Measurements from ENCODE around the gene PEX5L. TPM values are rescaled to one million over a fixed set of nuclear protein-coding genes. Genes with fewer than 3 reads are reported as not detected.

The PEX5L gene
- total RNA-seq, 1 donor from 2014 or later, result 0.67 TPM

- H3K36me3 Mint-ChIP-seq (ENCODE audit: low read depth), result no peaks in the 10 kb centered on the region
- H3K27me3 Mint-ChIP-seq (ENCODE audit: insufficient read depth), result peaks cover 5% of the 10 kb centered on the region
- intact Hi-C loops (cut with micrococcal nuclease), result no loop called here
- H3K4me3 Mint-ChIP-seq, result no peak overlapping the region
- H3K9me3 Mint-ChIP-seq, result no peaks in the 10 kb centered on the region
- DNase-seq (ENCODE audit: low spot score), result no peak
- H3K4me1 Mint-ChIP-seq (ENCODE audit: low read depth), result no peaks in the 10 kb centered on the region
- no peak overlapping the region for H3K27ac Mint-ChIP-seq
Measured at GRCh38 chr3:179832333-179832854, 204.3 kb downstream of the PEX5L start.

- peaks cover 7% of the 10 kb centered on the region for H3K27me3 Mint-ChIP-seq (ENCODE audit: insufficient read depth)
- intact Hi-C loops (cut with micrococcal nuclease), result no loop called here
Measured at GRCh38 chr3:179829401-179829800, 207.3 kb downstream of the PEX5L start.

GRCh38 chr3:179828738-179829137 lies 208.0 kb downstream of the PEX5L start:
- H3K36me3 Mint-ChIP-seq (ENCODE audit: low read depth), result no peaks in the 10 kb centered on the region
- no peak overlapping the region for H3K4me3 Mint-ChIP-seq
- no peaks in the 10 kb centered on the region for H3K4me1 Mint-ChIP-seq (ENCODE audit: low read depth)
- H3K9me3 Mint-ChIP-seq, result no peaks in the 10 kb centered on the region
- H3K27ac Mint-ChIP-seq, result no peak overlapping the region
- DNase-seq (ENCODE audit: low spot score), result no peak
- intact Hi-C loops (cut with micrococcal nuclease), result no loop called here
- H3K27me3 Mint-ChIP-seq (ENCODE audit: insufficient read depth), result peaks cover 7% of the 10 kb centered on the region

More at GRCh38 chr3:179829401-179829800, 207.3 kb downstream of the PEX5L start:
- Mint-ChIP-seq H3K36me3 (ENCODE audit: low read depth) (no peaks in the 10 kb centered on the region), H3K4me3 (no peak overlapping the region), H3K4me1 (ENCODE audit: low read depth) (no peaks in the 10 kb centered on the region), H3K27ac (no peak overlapping the region), H3K9me3 (no peaks in the 10 kb centered on the region)
- DNase-seq (ENCODE audit: low spot score), result no peak

DNA sequence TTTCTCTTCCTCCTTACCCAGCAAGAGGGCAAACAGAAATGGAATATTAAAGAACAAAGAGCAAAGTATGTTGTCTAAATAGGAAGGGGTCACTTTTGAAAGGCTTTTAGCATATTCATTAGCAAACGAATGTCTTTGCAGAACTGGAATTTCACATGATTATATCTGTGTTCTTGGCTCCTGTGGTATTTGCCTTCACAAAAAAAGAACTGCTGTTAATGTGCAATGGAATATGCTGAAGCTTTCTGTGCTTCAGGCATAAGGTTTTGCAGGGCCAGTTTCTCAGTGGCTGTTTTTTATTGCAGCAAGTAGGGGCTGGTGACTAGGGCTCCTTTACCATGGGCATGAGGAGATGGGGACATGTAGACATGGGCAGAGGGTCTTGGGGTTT lies 210.5 kb downstream of the PEX5L start:
- H3K4me3 Mint-ChIP-seq, result no peak overlapping the region
- H3K9me3 Mint-ChIP-seq, result no peaks in the 10 kb centered on the region
- H3K36me3 Mint-ChIP-seq (ENCODE audit: low read depth), result no peaks in the 10 kb centered on the region

GRCh38 chr3:179825527-179826246 lies 211.1 kb downstream of the PEX5L start:
- Mint-ChIP-seq H3K4me3 (no peak overlapping the region), H3K27me3 (ENCODE audit: insufficient read depth) (peaks cover 9% of the 10 kb centered on the region), H3K36me3 (ENCODE audit: low read depth) (no peaks in the 10 kb centered on the region), H3K9me3 (no peaks in the 10 kb centered on the region), H3K27ac (no peak overlapping the region), H3K4me1 (ENCODE audit: low read depth) (no peaks in the 10 kb centered on the region)
- DNase-seq (ENCODE audit: low spot score), result no peak
- intact Hi-C loops (cut with micrococcal nuclease), result no loop called here

More for the DNA sequence above, 210.5 kb downstream of the PEX5L start:
- Mint-ChIP-seq H3K4me1 (ENCODE audit: low read depth) (no peaks in the 10 kb centered on the region), H3K27ac (no peak overlapping the region), H3K27me3 (ENCODE audit: insufficient read depth) (peaks cover 9% of the 10 kb centered on the region)
- DNase-seq (ENCODE audit: low spot score), result no peak
- intact Hi-C loops (cut with micrococcal nuclease), result no loop called here

- Mint-ChIP-seq H3K9me3 (no peaks in the 10 kb centered on the region), H3K27ac (no peak overlapping the region), H3K27me3 (ENCODE audit: insufficient read depth) (peaks cover 4% of the 10 kb centered on the region), H3K4me1 (ENCODE audit: low read depth) (no peaks in the 10 kb centered on the region), H3K4me3 (no peak overlapping the region), H3K36me3 (ENCODE audit: low read depth) (no peaks in the 10 kb centered on the region)
- DNase-seq (ENCODE audit: low spot score), result no peak
- intact Hi-C loops (cut with micrococcal nuclease), result no loop called here
Measured at GRCh38 chr3:179822296-179822695, 214.4 kb downstream of the PEX5L start.

DNA sequence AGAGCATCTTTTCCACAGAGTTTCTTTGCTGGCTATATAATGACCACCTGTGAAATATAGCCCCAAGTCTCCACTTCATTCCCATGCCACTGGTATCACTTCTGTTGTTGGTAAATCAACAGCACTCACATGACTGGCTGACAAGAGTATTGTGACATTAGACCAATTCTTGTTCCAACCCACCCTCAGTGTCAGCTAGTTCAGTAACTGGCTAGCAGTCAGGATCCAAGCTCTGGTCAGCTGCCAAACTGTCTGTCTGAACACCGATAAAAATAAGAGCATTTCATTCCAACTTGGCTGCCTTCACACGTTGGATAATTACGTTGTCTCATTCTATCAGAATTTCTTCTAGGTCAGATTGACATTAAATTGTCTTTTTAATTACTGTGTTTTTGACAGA lies 217.4 kb downstream of the PEX5L start:
- intact Hi-C loops (cut with micrococcal nuclease), result loop anchor here (10.0 kb wide), 1 partner anchor 215 kb away; the partner anchor contains the start of gene PEX5L
- Mint-ChIP-seq H3K27me3 (ENCODE audit: insufficient read depth) (peaks cover 2% of the 10 kb centered on the region), H3K36me3 (ENCODE audit: low read depth) (no peaks in the 10 kb centered on the region), H3K4me3 (no peak overlapping the region), H3K4me1 (ENCODE audit: low read depth) (no peaks in the 10 kb centered on the region), H3K9me3 (no peaks in the 10 kb centered on the region), H3K27ac (no peak overlapping the region)
- DNase-seq (ENCODE audit: low spot score), result no peak

GRCh38 chr3:179812096-179812382 lies 224.7 kb downstream of the PEX5L start:
- no peaks in the 10 kb centered on the region for H3K9me3 Mint-ChIP-seq
- H3K4me3 Mint-ChIP-seq, result no peak overlapping the region
- no peak overlapping the region for H3K27ac Mint-ChIP-seq

DNA sequence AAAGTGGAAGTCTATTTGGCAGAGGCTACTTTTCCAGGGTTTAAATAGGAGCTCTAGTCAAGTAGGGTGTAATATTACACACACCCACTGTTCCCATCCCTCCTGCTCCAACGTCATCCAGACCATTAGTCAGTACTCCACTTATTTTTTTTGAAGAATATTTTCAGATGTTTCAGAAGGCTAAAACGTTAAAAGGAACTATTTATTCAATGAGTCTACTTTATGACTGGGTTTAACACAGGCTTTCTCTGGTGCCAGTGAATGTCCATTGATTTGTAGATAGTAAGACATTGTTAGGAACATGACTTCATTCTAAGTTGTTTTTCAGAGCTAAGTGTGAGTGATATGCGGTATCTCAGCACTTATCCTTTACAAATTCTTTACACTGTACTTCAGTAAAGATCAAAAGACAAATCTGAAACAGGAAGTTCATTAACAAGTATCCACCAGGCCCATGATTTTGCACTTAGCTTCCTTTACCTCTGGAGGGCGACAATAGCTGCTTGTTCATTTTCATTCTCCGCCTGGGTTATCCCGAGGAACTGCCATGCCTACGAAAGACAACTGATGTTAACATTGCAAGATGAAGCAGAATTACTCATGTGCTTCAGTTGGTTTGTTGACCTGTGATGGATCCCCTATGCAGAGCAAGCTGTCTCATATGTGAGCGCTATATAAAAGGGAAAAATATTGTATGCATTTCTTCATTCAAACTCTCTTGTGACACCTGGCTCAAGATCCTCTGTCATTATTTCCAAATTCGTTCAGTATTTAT lies 225.2 kb downstream of the PEX5L start:
- no peak overlapping the region for H3K27ac Mint-ChIP-seq
- intact Hi-C loops (cut with micrococcal nuclease), result loop anchor here (10.0 kb wide), 1 partner anchor 223 kb away; the partner anchor contains the start of gene PEX5L
- H3K36me3 Mint-ChIP-seq (ENCODE audit: low read depth), result no peaks in the 10 kb centered on the region
- DNase-seq (ENCODE audit: low spot score), result no peak
- no peaks in the 10 kb centered on the region for H3K4me1 Mint-ChIP-seq (ENCODE audit: low read depth)
- peaks cover 2% of the 10 kb centered on the region for H3K27me3 Mint-ChIP-seq (ENCODE audit: insufficient read depth)
- no peaks in the 10 kb centered on the region for H3K9me3 Mint-ChIP-seq
- no peak overlapping the region for H3K4me3 Mint-ChIP-seq

More at GRCh38 chr3:179812096-179812382, 224.7 kb downstream of the PEX5L start:
- H3K4me1 Mint-ChIP-seq (ENCODE audit: low read depth), result no peaks in the 10 kb centered on the region
- intact Hi-C loops (cut with micrococcal nuclease), result loop anchor here (10.0 kb wide), 1 partner anchor 223 kb away; the partner anchor contains the start of gene PEX5L
- H3K36me3 Mint-ChIP-seq (ENCODE audit: low read depth), result no peaks in the 10 kb centered on the region
- no peak for DNase-seq (ENCODE audit: low spot score)
- H3K27me3 Mint-ChIP-seq (ENCODE audit: insufficient read depth), result peaks cover 2% of the 10 kb centered on the region

DNA sequence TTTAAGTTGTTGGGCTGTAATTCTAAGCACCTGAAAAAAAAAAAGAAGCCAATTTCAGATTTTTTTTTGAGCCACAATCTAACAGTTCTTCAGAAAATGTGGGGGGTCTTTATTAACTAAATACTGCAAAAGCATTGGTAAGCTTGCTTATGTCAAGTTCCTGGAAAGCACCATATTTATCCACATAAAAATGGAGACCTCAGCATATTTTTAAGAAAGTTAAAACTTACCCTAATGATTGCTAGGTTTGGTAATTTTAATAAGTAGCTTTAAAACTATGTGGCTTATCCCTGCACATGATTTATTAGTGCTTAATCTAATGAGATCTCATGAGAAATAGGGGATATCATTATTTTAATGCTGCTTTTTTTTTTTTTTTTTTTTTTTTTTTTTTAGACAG lies 227.1 kb downstream of the PEX5L start:
- no peak for DNase-seq (ENCODE audit: low spot score)
- H3K27ac Mint-ChIP-seq, result no peak overlapping the region
- no peaks in the 10 kb centered on the region for H3K4me1 Mint-ChIP-seq (ENCODE audit: low read depth)
- H3K9me3 Mint-ChIP-seq, result no peaks in the 10 kb centered on the region
- H3K4me3 Mint-ChIP-seq, result no peak overlapping the region
- H3K36me3 Mint-ChIP-seq (ENCODE audit: low read depth), result no peaks in the 10 kb centered on the region
- intact Hi-C loops (cut with micrococcal nuclease), result loop anchor here (10.0 kb wide), 1 partner anchor 225 kb away; the partner anchor contains the start of gene PEX5L
- H3K27me3 Mint-ChIP-seq (ENCODE audit: insufficient read depth), result peaks cover 2% of the 10 kb centered on the region

GRCh38 chr3:179807588-179807987 lies 229.1 kb downstream of the PEX5L start:
- Mint-ChIP-seq H3K27me3 (ENCODE audit: insufficient read depth) (peaks cover 12% of the 10 kb centered on the region), H3K4me1 (ENCODE audit: low read depth) (no peaks in the 10 kb centered on the region), H3K4me3 (no peak overlapping the region), H3K9me3 (no peaks in the 10 kb centered on the region), H3K27ac (no peak overlapping the region), H3K36me3 (ENCODE audit: low read depth) (no peaks in the 10 kb centered on the region)
- no peak for DNase-seq (ENCODE audit: low spot score)
- intact Hi-C loops (cut with micrococcal nuclease), result no loop called here

GRCh38 chr3:179806177-179806576 lies 230.6 kb downstream of the PEX5L start:
- Mint-ChIP-seq H3K4me3 (no peak overlapping the region), H3K36me3 (ENCODE audit: low read depth) (no peaks in the 10 kb centered on the region), H3K27me3 (ENCODE audit: insufficient read depth) (peaks cover 11% of the 10 kb centered on the region), H3K27ac (no peak overlapping the region), H3K4me1 (ENCODE audit: low read depth) (no peaks in the 10 kb centered on the region), H3K9me3 (no peaks in the 10 kb centered on the region)
- intact Hi-C loops (cut with micrococcal nuclease), result no loop called here
- DNase-seq (ENCODE audit: low spot score), result no peak

- no peaks in the 10 kb centered on the region for H3K4me1 Mint-ChIP-seq (ENCODE audit: low read depth)
- H3K9me3 Mint-ChIP-seq, result no peaks in the 10 kb centered on the region
- no peak for DNase-seq (ENCODE audit: low spot score)
- peaks cover 11% of the 10 kb centered on the region for H3K27me3 Mint-ChIP-seq (ENCODE audit: insufficient read depth)
- no peaks in the 10 kb centered on the region for H3K36me3 Mint-ChIP-seq (ENCODE audit: low read depth)
- no peak overlapping the region for H3K4me3 Mint-ChIP-seq
- no peak overlapping the region for H3K27ac Mint-ChIP-seq
- intact Hi-C loops (cut with micrococcal nuclease), result no loop called here
Measured at GRCh38 chr3:179801856-179802255, 234.9 kb downstream of the PEX5L start.

All from activated T-helper 1 cell treated with anti-CD3 and anti-CD28 coated beads, Interleukin-12 subunit alpha, Interleukin-12 subunit beta, Interleukin-2, Interleukin-4 antibody, amounts not matched to agents 30 ng/mL and 10 ng/mL and 1 ng/mL, durations not matched to agents 14 hours and 24 hours and 36 hours (primary cell).